NT2/D1 (cell line): ENCODE data around the gene RPL19.

Source experiments
- SUZ12 ChIP-seq: IDR thresholded peaks from 2 replicates; pipeline ENCODE4 v1.6.1; 2011; ENCODE audit not compliant: insufficient read length, insufficient read depth; ENCODE audit errors: extremely low read depth
- YY1 ChIP-seq: IDR thresholded peaks from 2 replicates; pipeline ENCODE4 v1.6.1; 2011; ENCODE audit not compliant: insufficient read length, insufficient read depth
- ZNF274 ChIP-seq: IDR thresholded peaks from 2 replicates; pipeline ENCODE4 v1.6.1; 2011; ENCODE audit warnings: mild to moderate bottlenecking, low read depth, low read length

DNA sequence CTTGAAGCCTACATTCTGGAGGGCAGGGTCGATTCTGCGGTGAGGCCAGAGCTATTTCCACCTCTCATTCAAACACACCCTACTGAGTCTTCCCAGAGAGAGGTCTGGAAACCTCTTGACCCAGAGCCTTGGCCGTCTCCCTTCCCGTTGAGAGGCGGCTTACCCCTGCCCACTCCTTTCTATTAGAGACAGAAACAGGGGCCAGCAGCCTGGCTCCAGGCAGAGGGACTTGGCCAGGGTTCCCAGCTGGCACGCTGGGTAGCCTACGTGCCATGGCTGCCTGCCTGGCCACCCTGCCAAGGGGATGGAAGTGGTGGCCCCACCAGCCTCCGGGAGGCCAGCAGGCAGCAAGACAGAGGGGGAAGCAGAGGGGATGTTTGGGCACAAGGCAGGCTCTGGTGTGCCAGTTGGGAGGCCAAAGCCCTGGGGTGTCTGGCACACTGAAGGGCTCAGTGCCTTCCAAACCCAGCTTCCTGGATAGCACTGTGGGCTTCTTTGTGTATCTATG lies 19.6 kb downstream of the RPL19 start:
- TF ChIP-seq ZNF274 (no peak), SUZ12 (no peak), YY1 (no peak)
